Body of pancreas (tissue), 4 donors: ENCODE measurements around the gene EFCAB5. TPM values are rescaled to one million over a fixed set of nuclear protein-coding genes. Genes with fewer than 3 reads are reported as not detected.
"Not testable (repeated sequence)": the region's sequence is repeated elsewhere in the genome, so short reads cannot be mapped to it uniquely, and the experiment has no call there.

Experiments used
- ATAC-seq: fragments of 150-250 bp; one replicate; pipeline ENCODE4 v1.9.1; 2016
- DNase-seq, 4 donors: peaks; one replicate each; pipeline ENCODE4 v3.0.0-alpha.2; 2019
- H3K27ac ChIP-seq, 4 donors: fragments of 200-600 bp; sonication (generic); 1 replicate in 3 of 4; 2 replicates in 1 of 4; pipeline versions ENCODE4 v1.5.1 to v1.6.1; 2016 to 2019; ENCODE audit warnings: mild to moderate bottlenecking in 1 of 4, mixed read lengths in 1 of 4, moderate library complexity in 1 of 4
- H3K27me3 ChIP-seq, 2 donors: fragments of 200-600 bp; sonication (generic); one replicate each; pipeline ENCODE4 v1.6.0; 2016; ENCODE audit warnings: mild to moderate bottlenecking in 1 of 2
- H3K36me3 ChIP-seq, 2 donors: fragments of 200-600 bp; sonication (generic); replicated peaks in 1 of 2; 2 replicates each; pipeline ENCODE4 v1.5.1; 2016; ENCODE audit warnings: low read depth in 2 of 2; ENCODE audit not compliant: insufficient read depth in 1 of 2
- H3K4me1 ChIP-seq: fragments of 200-600 bp; sonication (generic); one replicate; pipeline ENCODE4 v1.6.0; 2016
- H3K4me3 ChIP-seq, 2 donors: fragments of 200-600 bp; sonication (generic); 1 replicate in 1 of 2; 2 replicates in 1 of 2; pipeline ENCODE4 v1.5.1; 2016 to 2019
- H3K9me3 ChIP-seq, 3 donors: fragments of 200-600 bp; sonication (generic); 1 replicate in 2 of 3; 2 replicates in 1 of 3; pipeline ENCODE4 v1.5.1; 2016
- POLR2A ChIP-seq, 3 donors: fragments of 450-650 bp; IDR thresholded peaks; one replicate each; pipeline ENCODE4 v1.6.1; 2016; ENCODE audit warnings: antibody characterized with exemption in 3 of 3, mild to moderate bottlenecking in 2 of 3
- whole genome bisulfite sequencing, 2 donors: methylation state at CpG; one replicate each; pipeline ENCODE4 v1.1.5; 2017; 5-methylcytosine and 5-hydroxymethylcytosine counted together
- intact Hi-C: fragments of 100-400 bp; cut with DNase I; formaldehyde crosslinking; loops from one replicate; pipeline ENCODE4 v1.15.1; 2023
- total RNA-seq, 2 donors: library from RNA; depleted of rRNA; stranded (reverse); fragments of >200 nt; gene quantifications; one replicate each; pipeline ENCODE4 v1.1.0, GENCODE V29; 2016
- TF ChIP-seq, protein P1 (sequence below), 7 experiments: fragments of 450-650 bp in 4 of 7; fragments of 200-600 bp in 3 of 7; sonication (generic) in 3 of 7; IDR thresholded peaks; one replicate each; pipeline ENCODE4 v1.5.1; 2016 to 2019; ENCODE audit warnings: antibody characterized with exemption in 7 of 7

EFCAB5 gene
- total RNA-seq, 2 donors from 2014 or later = under 0.01 TPM; not detected in 1

- no peaks in the 10 kb centered on the region for H3K36me3 ChIP-seq
- DNase-seq = no peak
- H3K9me3 ChIP-seq = no peaks in the 10 kb centered on the region
- 33 to 42% methylated on average over 8 of the region's 8 CpGs for WGBS, 2 donors
- intact Hi-C loops = no loop called here
- H3K4me3 ChIP-seq = no peak overlapping the region
- ATAC-seq = no peak
- no peak overlapping the region for H3K27ac ChIP-seq
- H3K27me3 ChIP-seq = no peaks in the 10 kb centered on the region
- TF ChIP-seq, protein P1, sequence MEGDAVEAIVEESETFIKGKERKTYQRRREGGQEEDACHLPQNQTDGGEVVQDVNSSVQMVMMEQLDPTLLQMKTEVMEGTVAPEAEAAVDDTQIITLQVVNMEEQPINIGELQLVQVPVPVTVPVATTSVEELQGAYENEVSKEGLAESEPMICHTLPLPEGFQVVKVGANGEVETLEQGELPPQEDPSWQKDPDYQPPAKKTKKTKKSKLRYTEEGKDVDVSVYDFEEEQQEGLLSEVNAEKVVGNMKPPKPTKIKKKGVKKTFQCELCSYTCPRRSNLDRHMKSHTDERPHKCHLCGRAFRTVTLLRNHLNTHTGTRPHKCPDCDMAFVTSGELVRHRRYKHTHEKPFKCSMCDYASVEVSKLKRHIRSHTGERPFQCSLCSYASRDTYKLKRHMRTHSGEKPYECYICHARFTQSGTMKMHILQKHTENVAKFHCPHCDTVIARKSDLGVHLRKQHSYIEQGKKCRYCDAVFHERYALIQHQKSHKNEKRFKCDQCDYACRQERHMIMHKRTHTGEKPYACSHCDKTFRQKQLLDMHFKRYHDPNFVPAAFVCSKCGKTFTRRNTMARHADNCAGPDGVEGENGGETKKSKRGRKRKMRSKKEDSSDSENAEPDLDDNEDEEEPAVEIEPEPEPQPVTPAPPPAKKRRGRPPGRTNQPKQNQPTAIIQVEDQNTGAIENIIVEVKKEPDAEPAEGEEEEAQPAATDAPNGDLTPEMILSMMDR (IDR thresholded peaks at IDR 0.05) = no peak
- H3K4me1 ChIP-seq = peaks cover 6% of the 10 kb centered on the region
Measured at GRCh38 chr17:30005709-30006320, 64.4 kb downstream of the EFCAB5 start.

GRCh38 chr17:30011934-30012333 is 70.5 kb downstream of the EFCAB5 start:
- intact Hi-C loops, H3K27ac ChIP-seq, H3K9me3 ChIP-seq, H3K4me1 ChIP-seq, H3K27me3 ChIP-seq, ATAC-seq, H3K4me3 ChIP-seq, H3K36me3 ChIP-seq: not testable (repeated sequence)
- peak in 2 of 4 donors; percentile 2 to 7 for DNase-seq
- 83 to 85% methylated on average over 10 of the region's 10 CpGs for WGBS, 2 donors

- Histone ChIP-seq H3K27me3 (no peaks in the 10 kb centered on the region), H3K4me1 (no peaks in the 10 kb centered on the region), H3K27ac (no peak overlapping the region), H3K36me3 (no peaks in the 10 kb centered on the region), H3K9me3 (no peaks in the 10 kb centered on the region), H3K4me3 (no peak overlapping the region)
- DNase-seq (peak; percentile 20 to 60 (median 42)), ATAC-seq (no peak)
- WGBS, 2 donors = 17 to 25% methylated on average over 4 of the region's 4 CpGs
- intact Hi-C loops = loop anchor here (10.0 kb wide), 1 partner anchor 217 kb away; no protein-coding TSS in a partner anchor
- TF ChIP-seq, protein P1 (IDR thresholded peaks at IDR 0.05) = peak; percentile 49 to 80 (median 66)
- no peak for TF ChIP-seq POLR2A (IDR thresholded peaks at IDR 0.05)
Measured at GRCh38 chr17:30021708-30022317, 80.4 kb downstream of the EFCAB5 start.

DNA sequence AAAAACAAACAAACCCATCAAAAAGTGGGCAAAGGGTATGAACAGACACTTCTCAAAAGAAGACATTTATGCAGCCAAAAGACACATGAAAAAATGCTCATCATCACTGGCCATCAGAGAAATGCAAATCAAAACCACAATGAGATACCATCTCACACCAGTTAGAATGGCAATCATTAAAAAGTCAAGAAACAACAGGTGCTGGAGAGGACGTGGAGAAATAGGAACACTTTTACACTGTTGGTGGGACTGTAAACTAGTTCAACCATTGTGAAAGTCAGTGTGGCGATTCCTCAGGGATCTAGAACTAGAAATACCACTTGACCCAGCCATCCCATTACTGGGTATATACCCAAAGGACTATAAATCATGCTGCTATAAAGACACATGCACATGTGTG is 83.9 kb downstream of the EFCAB5 start:
- H3K27ac ChIP-seq, H3K9me3 ChIP-seq, H3K4me1 ChIP-seq, ATAC-seq, H3K36me3 ChIP-seq, DNase-seq, H3K4me3 ChIP-seq, H3K27me3 ChIP-seq: not testable (repeated sequence)
- intact Hi-C loops = loop anchor here (10.0 kb wide), 1 partner anchor 221 kb away; no protein-coding TSS in a partner anchor
- 57% methylated on average over 1 of the region's 2 CpGs; no CpG with 5 or more reads in 1 of the 2 donors for WGBS, 2 donors

DNA sequence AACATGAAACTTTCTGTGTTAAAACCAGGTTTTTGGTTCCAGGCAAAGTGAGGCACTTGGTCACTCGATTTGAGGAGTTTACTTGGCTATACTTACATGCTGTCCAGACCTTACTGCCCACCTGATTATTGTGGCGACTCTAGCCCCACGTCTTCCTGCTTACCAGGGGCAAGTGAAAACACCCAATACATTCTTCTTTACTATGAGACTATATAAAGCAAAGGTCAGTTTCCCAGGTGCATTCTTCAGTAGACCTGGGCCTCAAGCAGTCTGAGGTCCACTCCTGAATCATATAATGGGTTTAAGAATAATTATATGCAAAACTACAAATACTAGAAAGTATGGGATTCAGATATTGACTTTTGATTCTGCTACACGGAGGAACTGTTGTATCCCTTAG is 86.2 kb downstream of the EFCAB5 start:
- Histone ChIP-seq H3K27me3 (no peaks in the 10 kb centered on the region), H3K4me3 (no peak overlapping the region), H3K36me3 (no peaks in the 10 kb centered on the region), H3K27ac (no peak overlapping the region), H3K4me1 (no peaks in the 10 kb centered on the region), H3K9me3 (no peaks in the 10 kb centered on the region)
- intact Hi-C loops = loop anchor here (10.0 kb wide), 1 partner anchor 223 kb away; no protein-coding TSS in a partner anchor
- TF ChIP-seq, protein P1 (IDR thresholded peaks at IDR 0.05) = no peak
- no peak for TF ChIP-seq POLR2A (IDR thresholded peaks at IDR 0.05)
- ATAC-seq = no peak
- WGBS, 2 donors = 66 to 71% methylated on average over 4 of the region's 4 CpGs
- DNase-seq = no peak
